ENCODE results near the gene ANKH.

The ANKH gene

GRCh38 chr5:14675865-14676300, 195.7 kb downstream of the ANKH start:
- H3K79me2 ChIP-seq (ENCODE audit: control insufficient read depth, low read length): peaks cover 95% of the 10 kb centered on the region
- no peaks in the 10 kb centered on the region for H3K9me2 ChIP-seq (replicated peaks; ENCODE audit: control insufficient read depth, low read length)
- H3K4me1 ChIP-seq (ENCODE audit: control insufficient read depth, low read length): peaks cover 87% of the 10 kb centered on the region
- peaks cover 11% of the 10 kb centered on the region; the same call in 1 of the 2 replicates for H3F3A ChIP-seq (ENCODE audit: control insufficient read depth, insufficient read depth)
- H3K27ac ChIP-seq (ENCODE audit: low read depth, low read length): peak overlapping the region; percentile 75
- peaks cover 15% of the 10 kb centered on the region; the same call in 1 of the 2 replicates for H4K20me1 ChIP-seq (ENCODE audit: control insufficient read depth, insufficient read depth, low read depth, low read length)
- no peaks in the 10 kb centered on the region for H3K9me3 ChIP-seq (ENCODE audit: control insufficient read depth, insufficient read depth, low read length)
- H3K4me2 ChIP-seq (ENCODE audit: low read length): peak overlapping the region; percentile 85
- peaks cover 77% of the 10 kb centered on the region for H3K36me3 ChIP-seq (ENCODE audit: control insufficient read depth, low read length)
- peak overlapping the region; percentile 66 for H3K4me3 ChIP-seq (ENCODE audit: low read length)
- H3K27me3 ChIP-seq (ENCODE audit: control insufficient read depth, low read length): no peaks in the 10 kb centered on the region
- no peak for TF ChIP-seq CTCF (IDR thresholded peaks at IDR 0.05; ENCODE audit: low read depth, low read length, poor library complexity, severe bottlenecking)
- TF ChIP-seq EZH2phosphoT487 (IDR thresholded peaks at IDR 0.05; ENCODE audit: borderline replicate concordance, low read length): no peak

- H3K36me3 ChIP-seq (ENCODE audit: control insufficient read depth, low read length): peaks cover 71% of the 10 kb centered on the region
- peak overlapping the region; percentile 75 for H3K27ac ChIP-seq (ENCODE audit: low read depth, low read length)
- peak overlapping the region; percentile 66 for H3K4me3 ChIP-seq (ENCODE audit: low read length)
Measured at GRCh38 chr5:14674983-14675854, 196.4 kb downstream of the ANKH start.

GRCh38 chr5:14673443-14673842, 198.1 kb downstream of the ANKH start:
- H4K20me1 ChIP-seq (ENCODE audit: control insufficient read depth, insufficient read depth, low read depth, low read length): peaks cover 23% of the 10 kb centered on the region; the same call in 1 of the 2 replicates
- H3K4me2 ChIP-seq (ENCODE audit: low read length): peak overlapping the region; percentile 92
- H3K9me2 ChIP-seq (replicated peaks; ENCODE audit: control insufficient read depth, low read length): no peaks in the 10 kb centered on the region
- H3F3A ChIP-seq (ENCODE audit: control insufficient read depth, insufficient read depth): peaks cover 18% of the 10 kb centered on the region; the same call in 1 of the 2 replicates
- no peaks in the 10 kb centered on the region for H3K27me3 ChIP-seq (ENCODE audit: control insufficient read depth, low read length)
- H3K4me1 ChIP-seq (ENCODE audit: control insufficient read depth, low read length): peaks cover 100% of the 10 kb centered on the region
- H3K27ac ChIP-seq (ENCODE audit: low read depth, low read length): no peak overlapping the region
- no peak overlapping the region; the same call in 1 of the 2 replicates for H3K4me3 ChIP-seq (ENCODE audit: low read length)
- H3K79me2 ChIP-seq (ENCODE audit: control insufficient read depth, low read length): peaks cover 100% of the 10 kb centered on the region
- TF ChIP-seq EZH2phosphoT487 (IDR thresholded peaks at IDR 0.05; ENCODE audit: borderline replicate concordance, low read length): no peak
- no peak for TF ChIP-seq CTCF (IDR thresholded peaks at IDR 0.05; ENCODE audit: low read depth, low read length, poor library complexity, severe bottlenecking)
- H3K36me3 ChIP-seq (ENCODE audit: control insufficient read depth, low read length): peaks cover 58% of the 10 kb centered on the region
- no peaks in the 10 kb centered on the region for H3K9me3 ChIP-seq (ENCODE audit: control insufficient read depth, insufficient read depth, low read length)

More at GRCh38 chr5:14674983-14675854, 196.4 kb downstream of the ANKH start:
- no peaks in the 10 kb centered on the region for H3K9me3 ChIP-seq (ENCODE audit: control insufficient read depth, insufficient read depth, low read length)
- H4K20me1 ChIP-seq (ENCODE audit: control insufficient read depth, insufficient read depth, low read depth, low read length): peaks cover 16% of the 10 kb centered on the region; the same call in 1 of the 2 replicates
- TF ChIP-seq EZH2phosphoT487 (IDR thresholded peaks at IDR 0.05; ENCODE audit: borderline replicate concordance, low read length) (no peak), CTCF (IDR thresholded peaks at IDR 0.05; ENCODE audit: low read depth, low read length, poor library complexity, severe bottlenecking) (no peak)
- no peaks in the 10 kb centered on the region for H3K9me2 ChIP-seq (replicated peaks; ENCODE audit: control insufficient read depth, low read length)
- H3K79me2 ChIP-seq (ENCODE audit: control insufficient read depth, low read length): peaks cover 98% of the 10 kb centered on the region
- H3K4me1 ChIP-seq (ENCODE audit: control insufficient read depth, low read length): peaks cover 93% of the 10 kb centered on the region
- H3K27me3 ChIP-seq (ENCODE audit: control insufficient read depth, low read length): no peaks in the 10 kb centered on the region
- H3F3A ChIP-seq (ENCODE audit: control insufficient read depth, insufficient read depth): peaks cover 17% of the 10 kb centered on the region; the same call in 1 of the 2 replicates
- peak overlapping the region; percentile 85 for H3K4me2 ChIP-seq (ENCODE audit: low read length)

All from DOHH2 (cell line).